Measurements from ENCODE around the gene KIF5C.

The KIF5C gene

DNA sequence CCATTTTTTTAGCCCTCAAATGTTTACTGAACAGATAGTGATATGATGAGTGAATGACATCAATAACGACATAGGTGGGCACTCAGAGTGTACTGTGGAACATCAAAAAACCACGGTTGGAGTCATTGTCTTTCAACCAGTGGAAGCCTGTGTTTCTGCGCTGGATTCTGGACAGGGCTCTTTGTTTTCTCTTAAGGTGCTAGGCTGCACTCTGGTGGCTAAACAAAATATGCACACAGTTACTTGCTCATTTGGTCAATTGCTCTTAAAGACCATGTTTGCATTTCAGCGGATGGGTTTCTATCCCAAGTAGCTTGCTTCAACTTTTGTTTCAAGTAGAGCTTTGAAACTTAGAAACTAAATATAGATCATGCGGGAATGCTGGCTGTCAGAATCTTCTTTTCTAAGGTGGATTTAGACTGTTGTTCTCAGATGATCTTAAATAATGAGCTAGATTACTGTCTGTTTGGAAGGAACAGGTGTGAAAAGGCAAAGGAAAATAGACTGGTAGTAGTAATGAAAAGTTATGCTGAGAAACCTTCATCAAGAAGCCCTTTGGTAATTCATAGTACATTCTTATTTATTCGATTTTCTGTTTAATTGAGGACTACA lies 115.0 kb downstream of the KIF5C start:
- peak; percentile 76 for DNase-seq (ENCODE audit: low read depth)

GRCh38 chr2:148990968-148991367 lies 115.9 kb downstream of the KIF5C start:
- DNase-seq (ENCODE audit: low read depth), result no peak

DNA sequence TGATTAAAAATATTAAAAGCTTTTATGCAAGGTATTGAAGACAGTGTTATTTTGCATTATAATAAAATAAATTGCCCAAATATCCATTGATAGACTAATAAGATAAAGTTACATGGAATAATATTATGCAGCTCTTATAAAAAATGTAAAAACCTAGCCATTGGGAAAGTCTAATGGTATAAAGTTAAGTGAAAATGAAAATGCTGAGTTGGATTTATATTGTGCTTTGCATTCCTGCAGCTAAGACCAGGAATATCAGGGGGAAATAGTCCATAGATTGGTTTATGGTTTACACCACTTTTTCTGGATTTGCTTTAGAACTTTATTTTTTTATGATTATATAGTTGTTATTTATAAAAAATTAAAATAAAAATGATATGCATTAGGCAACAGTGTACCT lies 117.4 kb downstream of the KIF5C start:
- DNase-seq (ENCODE audit: low read depth), result no peak

DNA sequence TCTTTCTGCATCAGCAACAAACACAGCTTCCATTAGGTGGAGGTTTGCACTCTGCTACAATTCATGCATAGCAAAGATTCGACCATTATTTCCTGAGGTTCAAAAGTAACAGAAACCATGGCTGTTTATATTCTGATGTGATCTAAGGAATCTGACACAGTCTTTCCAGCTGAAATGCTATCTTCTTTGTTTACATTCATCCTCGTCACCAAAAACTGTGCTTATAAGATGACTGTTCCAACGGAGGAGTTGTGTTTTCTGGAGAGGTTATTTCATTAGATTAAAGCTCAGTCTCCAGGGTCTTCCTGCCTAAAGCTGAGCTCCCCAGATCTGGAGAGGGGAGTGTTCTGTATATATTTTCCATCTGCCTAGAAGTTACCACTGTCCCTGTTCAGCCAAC lies 118.3 kb downstream of the KIF5C start:
- no peak for DNase-seq (ENCODE audit: low read depth)

DNA sequence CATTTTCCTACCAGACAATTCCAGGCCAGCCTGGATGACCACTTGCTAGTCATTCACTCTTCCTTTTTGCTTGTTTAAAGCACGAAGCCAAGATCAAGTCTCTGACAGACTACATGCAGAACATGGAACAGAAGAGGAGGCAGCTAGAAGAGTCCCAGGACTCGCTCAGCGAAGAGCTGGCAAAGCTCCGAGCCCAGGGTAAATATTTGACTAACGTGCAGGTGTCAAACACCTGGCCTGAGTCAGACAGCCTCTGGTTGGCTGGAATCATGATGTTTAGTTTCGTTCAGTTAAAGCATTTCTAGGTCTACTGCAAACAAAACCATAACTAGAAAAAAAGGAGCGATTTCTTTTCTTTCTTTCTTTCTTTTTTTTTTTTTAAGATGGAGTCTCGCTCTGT lies 119.3 kb downstream of the KIF5C start:
- DNase-seq (ENCODE audit: low read depth), result no peak

- no peak for DNase-seq (ENCODE audit: low read depth)
These were observed 121.8 kb downstream of the KIF5C start for GRCh38 chr2:148996805-148997204.

- no peak for DNase-seq (ENCODE audit: low read depth)
These were observed 123.3 kb downstream of the KIF5C start for GRCh38 chr2:148998165-148998830.

DNA sequence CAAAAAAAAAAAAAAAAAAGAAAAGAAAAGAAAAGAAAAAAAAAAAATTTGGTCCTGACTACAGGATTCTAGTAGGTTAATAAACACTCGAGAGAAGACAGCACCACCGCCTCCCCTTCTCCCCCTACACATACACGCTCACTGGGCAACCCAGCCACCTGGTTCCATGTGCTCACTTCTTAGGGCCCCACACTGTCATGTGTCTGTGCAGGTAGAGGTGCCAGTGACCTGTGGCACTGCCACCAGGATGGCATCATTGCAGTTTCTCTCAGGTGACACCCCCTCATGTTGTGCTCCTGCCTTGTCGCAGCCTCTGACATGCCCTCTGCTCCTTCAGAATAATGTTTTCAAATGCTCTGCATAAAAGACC lies 123.8 kb downstream of the KIF5C start:
- no peak for DNase-seq (ENCODE audit: low read depth)

- no peak for DNase-seq (ENCODE audit: low read depth)
These were observed 124.5 kb downstream of the KIF5C start for GRCh38 chr2:148999451-148999921.

DNA sequence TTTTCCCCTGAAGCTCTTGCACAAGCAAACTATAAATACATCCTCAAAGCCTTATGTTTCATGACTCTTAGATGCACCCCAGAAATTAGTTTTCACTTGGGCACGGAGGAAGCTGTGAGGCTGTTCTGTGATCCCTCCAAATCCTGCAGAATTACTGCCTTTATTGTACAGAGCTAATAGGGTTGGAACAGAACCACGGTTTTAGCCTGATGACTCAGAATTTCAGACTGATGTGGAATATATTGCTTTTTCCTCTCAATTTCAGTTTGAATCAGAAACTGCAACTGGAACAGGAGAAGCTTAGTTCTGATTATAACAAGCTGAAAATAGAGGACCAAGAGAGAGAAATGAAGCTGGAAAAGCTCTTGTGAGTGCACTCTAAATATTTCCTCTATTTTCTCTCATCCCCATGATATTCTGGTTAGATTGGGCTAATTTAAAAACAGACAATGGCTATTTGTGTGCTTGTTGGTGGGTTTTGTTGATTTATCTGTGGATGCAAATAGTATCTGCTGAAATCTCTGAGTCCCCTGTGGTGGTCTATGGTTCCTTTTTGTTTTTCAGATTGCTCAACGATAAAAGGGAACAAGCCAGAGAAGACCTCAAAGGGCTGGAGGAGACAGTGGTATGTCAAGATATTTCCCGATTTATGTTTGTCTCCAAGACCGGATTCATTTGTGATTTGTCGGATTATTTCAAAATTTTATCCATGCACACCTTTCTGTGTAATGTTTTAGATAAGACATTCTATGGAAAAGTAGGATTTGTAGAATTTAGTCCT lies 125.3 kb downstream of the KIF5C start:
- no peak for DNase-seq (ENCODE audit: low read depth)

GRCh38 chr2:149001496-149001895 lies 126.5 kb downstream of the KIF5C start:
- no peak for DNase-seq (ENCODE audit: low read depth)

DNA sequence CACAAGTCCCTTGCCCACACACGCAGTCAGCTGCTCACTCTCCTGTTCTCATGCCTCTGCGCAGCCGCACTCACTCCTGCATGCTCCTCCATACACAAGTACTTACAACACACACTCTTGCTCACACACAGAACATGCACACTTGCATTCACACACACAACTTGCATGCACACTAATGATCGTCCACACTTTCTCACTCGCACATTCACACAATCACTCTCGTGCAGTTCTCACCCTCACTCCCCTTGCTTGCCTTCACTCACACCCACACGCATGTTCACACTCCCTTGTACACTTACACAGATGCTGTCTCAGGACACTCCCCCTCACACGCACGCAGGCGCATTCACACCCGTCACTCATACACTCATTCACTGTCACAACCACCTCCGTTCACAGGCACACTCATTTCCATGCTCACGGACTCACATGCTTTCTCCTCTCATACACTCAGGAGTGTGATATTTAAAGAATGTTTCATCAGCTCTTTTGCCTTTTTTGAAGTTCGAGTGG lies 127.4 kb downstream of the KIF5C start:
- no peak for DNase-seq (ENCODE audit: low read depth)

GRCh38 chr2:149002891-149003740 lies 128.1 kb downstream of the KIF5C start:
- DNase-seq (ENCODE audit: low read depth), result no peak

- DNase-seq (ENCODE audit: low read depth), result no peak
These were observed 129.8 kb downstream of the KIF5C start for GRCh38 chr2:149004836-149005235.

GRCh38 chr2:149005471-149006077 lies 130.5 kb downstream of the KIF5C start:
- DNase-seq (ENCODE audit: low read depth), result no peak

DNA sequence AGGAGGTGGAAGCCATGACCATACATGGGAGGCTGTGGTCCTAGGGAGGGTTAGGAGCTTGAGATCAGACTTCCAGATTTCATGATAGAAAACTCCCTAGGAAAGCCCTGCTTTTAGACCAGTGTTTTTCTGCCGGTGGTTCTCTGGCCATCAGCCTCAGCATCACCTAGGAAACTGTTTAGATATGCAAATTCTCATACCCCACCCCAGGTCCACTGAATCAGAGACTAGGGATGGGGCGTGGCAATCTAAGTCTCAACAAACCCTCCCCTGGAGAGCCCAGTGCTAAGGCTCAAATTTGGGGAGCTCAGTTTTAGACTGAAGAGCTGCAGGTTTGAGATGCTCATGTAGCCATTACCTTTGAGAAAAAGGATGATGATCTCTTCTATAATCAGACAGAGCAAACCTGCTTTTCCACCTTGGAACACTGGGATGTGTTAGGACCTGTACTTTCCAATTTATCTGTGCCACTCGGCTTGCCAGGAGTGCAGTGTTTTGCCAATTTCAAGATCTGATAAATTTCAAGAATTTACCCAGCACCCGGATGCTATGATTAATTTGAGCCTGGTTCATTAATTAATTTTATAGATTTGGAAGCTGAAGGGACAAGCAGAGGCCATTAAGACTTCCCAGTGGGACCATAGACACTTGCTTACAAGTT lies 132.0 kb downstream of the KIF5C start:
- no peak for DNase-seq (ENCODE audit: low read depth)

DNA sequence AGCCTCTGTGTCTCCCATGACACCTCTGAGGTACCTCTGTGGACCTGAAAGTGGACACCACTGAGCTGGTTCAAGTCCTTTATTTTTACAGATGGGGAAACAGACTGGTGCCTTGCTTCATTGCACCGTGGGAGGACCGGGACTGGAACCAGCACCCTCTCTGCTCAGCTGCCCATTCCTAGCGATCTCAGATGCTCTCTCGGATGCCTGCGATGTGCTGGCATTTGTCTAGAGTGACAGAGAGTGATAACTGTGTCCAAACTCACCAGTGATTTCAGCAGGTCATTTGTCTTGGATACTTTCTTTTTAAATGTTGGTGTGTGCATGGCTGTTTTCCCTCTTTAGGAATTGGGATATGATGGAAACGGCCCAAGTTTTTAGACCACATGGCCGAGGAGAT lies 133.4 kb downstream of the KIF5C start:
- no peak for DNase-seq (ENCODE audit: low read depth)

DNA sequence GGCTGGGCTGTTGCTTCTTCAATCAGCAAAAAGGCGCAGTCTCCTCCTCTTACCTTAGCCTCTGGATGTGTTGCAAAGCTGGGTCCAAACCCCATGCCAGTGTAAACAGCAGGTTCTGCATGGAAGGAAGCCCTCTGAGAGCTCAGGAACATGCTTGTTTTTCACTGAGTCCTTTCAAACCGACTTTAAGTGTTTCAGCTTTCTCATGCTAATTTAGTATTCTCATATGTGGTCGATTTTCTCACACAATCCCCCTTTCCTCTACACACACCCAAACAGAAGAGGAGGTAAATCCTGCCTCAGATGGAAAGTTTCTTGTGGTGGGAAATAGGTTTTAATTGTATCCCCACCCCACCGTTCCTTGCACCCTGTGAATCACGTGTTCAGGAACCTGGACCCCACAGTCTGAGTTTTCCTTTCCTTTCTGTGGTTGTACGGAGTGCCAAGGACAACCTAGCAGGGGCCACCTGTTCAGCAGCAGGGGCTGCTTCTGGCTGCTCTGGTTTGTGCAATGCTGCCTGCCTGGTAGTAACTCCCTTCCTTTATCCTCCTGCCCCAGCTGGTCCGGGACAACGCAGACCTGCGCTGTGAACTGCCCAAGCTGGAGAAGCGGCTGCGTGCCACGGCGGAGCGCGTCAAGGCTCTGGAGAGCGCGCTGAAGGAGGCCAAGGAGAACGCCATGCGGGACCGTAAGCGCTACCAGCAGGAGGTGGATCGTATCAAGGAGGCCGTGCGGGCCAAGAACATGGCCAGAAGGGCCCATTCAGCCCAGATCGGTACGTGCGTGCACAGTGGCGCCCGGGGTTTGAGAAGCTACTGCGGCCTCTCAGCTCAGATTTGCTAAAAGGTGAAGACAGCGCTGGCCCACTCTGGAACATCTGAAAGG lies 134.8 kb downstream of the KIF5C start:
- DNase-seq (ENCODE audit: low read depth), result no peak

GRCh38 chr2:149012545-149012944 lies 137.5 kb downstream of the KIF5C start:
- no peak for DNase-seq (ENCODE audit: low read depth)

DNA sequence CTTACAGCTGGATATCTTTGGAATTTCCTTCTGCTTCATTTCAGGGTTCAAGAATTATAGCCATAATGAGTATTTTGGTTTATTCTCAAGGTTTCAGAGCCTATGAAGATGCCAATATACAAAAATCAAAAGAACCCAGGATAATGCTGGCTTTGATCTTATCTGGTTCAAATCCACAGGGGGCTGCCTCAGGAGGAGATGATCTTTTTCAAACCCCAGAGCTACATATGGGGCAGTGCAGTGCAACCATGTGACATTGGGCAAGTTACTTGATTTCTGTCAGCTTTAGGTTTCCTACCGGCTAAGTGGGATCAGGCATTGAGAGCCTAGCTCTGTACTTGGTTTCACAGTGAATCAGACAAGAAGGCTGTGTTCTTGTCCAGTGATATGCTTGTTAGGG lies 140.5 kb downstream of the KIF5C start:
- no peak for DNase-seq (ENCODE audit: low read depth)
